K562 (cell line): ENCODE results near the gene CNP. TPM values are rescaled to one million over a fixed set of nuclear protein-coding genes. Genes with fewer than 3 reads are reported as not detected.

Experiments used
- ATAC-seq: fragments of 200-7000 bp; cut with Tn5 transposase; 3 replicates; pipeline ENCODE4 v1.9.1; 2020; ENCODE audit warnings: moderate library complexity
- BruUV-seq: library from RNA; stranded (reverse); fragments of 400-500 nt; replicated peaks from 2 replicates; lab custom pipeline; 2021; lab: Mats Ljungman, UMichigan
- CTCF ChIA-PET: fragments of 300-600 bp; formaldehyde crosslinking; extraction: SDS; loops from one replicate; lab custom pipeline; 2021; ENCODE audit warnings: low intra/inter-chr PET ratio; lab: Yijun Ruan, JAX
- POLR2A ChIA-PET: fragments of 300-600, 350-650 bp; sonication (Branson Sonifier 250); formaldehyde crosslinking; extraction: SDS; loops from one replicate; lab custom pipeline; 2021; ENCODE audit warnings: antibody characterized with exemption, inconsistent platforms; lab: Yijun Ruan, JAX
- DNase-seq, 4 experiments: peaks; one replicate each; pipeline versions ENCODE4 v3.0.0 to v3.0.0-alpha.2; 2011 to 2018; ENCODE audit warnings: low spot score in 3 of 4, mixed read lengths in 3 of 4; ENCODE audit errors: extremely low read depth in 1 of 4
- FAIRE-seq: peaks from 2 replicates; lab custom pipeline; 2011; peaks lifted over from hg19 to GRCh38; lab: Jason Lieb, UNC
- H2AFZ ChIP-seq: 2 replicates; pipeline ENCODE4 v1.6.0; 2011; ENCODE audit warnings: low read depth, low read length, control low read depth, inconsistent platforms
- H3K27ac ChIP-seq: fragments of 200-600 bp; 3 replicates; pipeline ENCODE4 v1.8.0; 2011; ENCODE audit warnings: low read depth, mild to moderate bottlenecking, control low read depth, inconsistent platforms, low read length, moderate library complexity, mixed read lengths; ENCODE audit errors: extremely low read depth
- H3K27me3 ChIP-seq, 2 experiments: fragments of 300-600 bp in 1 of 2; 2 replicates in 1 of 2; 3 replicates in 1 of 2; pipeline versions ENCODE4 v1.6.0 to v1.8.0; 2011; ENCODE audit warnings: inconsistent platforms in 2 of 2, low read length in 2 of 2, mild to moderate bottlenecking in 1 of 2, mixed read lengths in 1 of 2, moderate library complexity in 1 of 2; ENCODE audit not compliant: control insufficient read depth in 2 of 2, insufficient read depth in 2 of 2
- H3K36me3 ChIP-seq: fragments of 300-600 bp; 3 replicates; pipeline ENCODE4 v1.8.0; 2011; ENCODE audit warnings: mild to moderate bottlenecking, low read length, inconsistent platforms; ENCODE audit not compliant: control insufficient read depth, insufficient read depth
- H3K4me1 ChIP-seq, 2 experiments: fragments of 200-600 bp in 1 of 2; replicated peaks in 1 of 2; 2 replicates in 1 of 2; 3 replicates in 1 of 2; pipeline versions ENCODE4 v1.5.1 to v1.8.0; 2011; ENCODE audit warnings: inconsistent platforms in 2 of 2, low read length in 2 of 2, mild to moderate bottlenecking in 1 of 2, mixed read lengths in 1 of 2, moderate library complexity in 1 of 2; ENCODE audit not compliant: control insufficient read depth in 2 of 2, insufficient read depth in 2 of 2
- H3K4me2 ChIP-seq: 2 replicates; pipeline ENCODE4 v1.6.1; 2011; ENCODE audit warnings: low read length, control low read depth, inconsistent platforms, mixed read lengths; ENCODE audit not compliant: insufficient read depth
- H3K4me3 ChIP-seq: fragments of 200-600 bp; sonication (generic), shearing (Covaris generic); 2 replicates; pipeline ENCODE4 v1.5.1; 2016; ENCODE audit warnings: control low read depth, inconsistent platforms
- H3K79me2 ChIP-seq: fragments of 200-600 bp; 3 replicates; pipeline ENCODE4 v1.8.0; 2011; ENCODE audit warnings: low read length, inconsistent platforms; ENCODE audit not compliant: control insufficient read depth, insufficient read depth
- H3K9ac ChIP-seq, 2 experiments: 2 replicates each; pipeline versions ENCODE4 v1.6.0 to v1.6.1; 2011; ENCODE audit warnings: low read depth in 2 of 2, low read length in 2 of 2, control low read depth in 1 of 2, inconsistent platforms in 1 of 2, mild to moderate bottlenecking in 1 of 2, mixed read lengths in 1 of 2; ENCODE audit not compliant: insufficient read depth in 1 of 2
- H3K9me1 ChIP-seq: one replicate; pipeline ENCODE4 v1.6.0; 2011; ENCODE audit warnings: inconsistent platforms, mild to moderate bottlenecking, low read length, moderate library complexity; ENCODE audit not compliant: control insufficient read depth, insufficient read depth
- H3K9me3 ChIP-seq: replicated peaks from 2 replicates; pipeline ENCODE4 v1.5.1; 2011; ENCODE audit warnings: low read depth, low read length, inconsistent platforms; ENCODE audit not compliant: control insufficient read depth, insufficient read depth
- H4K20me1 ChIP-seq: replicated peaks from 2 replicates; pipeline ENCODE4 v1.6.1; 2011; ENCODE audit warnings: low read length, inconsistent platforms, mixed read lengths; ENCODE audit not compliant: control insufficient read depth, insufficient read depth
- ATF3 ChIP-seq, 2 experiments: fragments of 450-650 bp in 1 of 2; sonication (generic) in 1 of 2; formaldehyde crosslinking in 1 of 2; IDR thresholded peaks in 1 of 2; conservative IDR thresholded peaks in 1 of 2; 2 replicates each; pipeline versions ENCODE4 v1.6.1 to v1.8.1; 2016 to 2023; ENCODE audit warnings: mild to moderate bottlenecking in 2 of 2, moderate library complexity in 2 of 2, inconsistent platforms in 1 of 2, missing genetic modification reagents in 1 of 2
- HMG20B ChIP-seq: fragments of 250-450 bp; sonication (Bioruptor Pico); IDR thresholded peaks from 2 replicates; pipeline ENCODE4 v1.5.0; 2021; ENCODE audit warnings: mild to moderate bottlenecking
- MGA ChIP-seq: fragments of 450-650 bp; IDR thresholded peaks from 2 replicates; pipeline ENCODE4 v1.6.1; 2016; ENCODE audit warnings: mild to moderate bottlenecking, moderate library complexity
- WGBS: fragments of 100-300 bp; shearing (Covaris generic); methylation state at CpG from one replicate; pipeline ENCODE4 v1.1.6; 2016; ENCODE audit warnings: low coverage, mixed read lengths; ENCODE audit not compliant: insufficient coverage; ENCODE audit errors: missing lambda C conversion rate; 5-methylcytosine and 5-hydroxymethylcytosine counted together
- in situ Hi-C: fragments of 300-500 bp; cut with MboI; formaldehyde crosslinking; loops from 4 replicates; pipeline ENCODE4 v1.15.0; 2018; ENCODE audit warnings: inconsistent platforms, mixed read lengths
- intact Hi-C: fragments of 100-400 bp; cut with micrococcal nuclease; formaldehyde crosslinking; loops from 2 replicates; pipeline ENCODE4 v1.14.2; 2022
- polyA plus RNA-seq, 8 experiments: library from polyadenylated mRNA; depleted of rRNA in 4 of 8; stranded (reverse) in 5 of 8; unstranded in 3 of 8; fragments of >200 nt; fragmentation: Nextera tagmentation in 2 of 8; fragmentation: Illumina TruSeq in 1 of 8; extraction: Ambion mirVana in 2 of 8; extraction: Trizol in 1 of 8; gene quantifications; 2 replicates each; pipeline versions ENCODE4 v1.2.1 to v1.2.3, GENCODE V29; 2011 to 2014; ENCODE audit warnings: inconsistent platforms in 1 of 8, missing spikeins in 1 of 8
- total RNA-seq, 7 experiments: library from RNA; depleted of rRNA in 6 of 7; stranded (reverse); fragments of >200 nt in 6 of 7; fragmentation: Illumina TruSeq in 2 of 7; extraction: Trizol in 2 of 7; gene quantifications; 2 replicates each; pipeline versions ENCODE4 v1.2.1 to v1.2.3, GENCODE V29; 2011 to 2021; ENCODE audit warnings: low replicate concordance in 1 of 7
- TF ChIP-seq, protein P1 (sequence below): fragments of 250-450 bp; sonication (Bioruptor Pico); IDR thresholded peaks from 2 replicates; pipeline ENCODE4 v1.5.0; 2021; ENCODE audit warnings: mild to moderate bottlenecking, moderate library complexity

The CNP gene
- total and polyA plus RNA-seq, 9 of the 15 experiments (the other 6 are each of a cell fraction or from before 2014, with no cell fraction given), result 1.7 to 52.0 (median 29.1) TPM

- no peaks in the 10 kb centered on the region for H3K9me3 ChIP-seq
- ATAC-seq (no peak), DNase-seq (no peak), FAIRE-seq (no peak)
- H3K36me3 ChIP-seq, result no peaks in the 10 kb centered on the region
- H3K27me3 ChIP-seq, result no peaks in the 10 kb centered on the region
- intact Hi-C loops, result no loop called here
- WGBS, result 67% methylated on average over 3 of the region's 5 CpGs
- H3K4me2 ChIP-seq, result no peak overlapping the region
- ChIA-PET CTCF (no interaction called here), POLR2A (interaction anchor here (1.5 kb wide), 1 partner anchor 12 kb away, joined by 3 read pairs; no protein-coding TSS in a partner anchor)
- no peak overlapping the region for H3K27ac ChIP-seq
- H2AFZ ChIP-seq, result no peak overlapping the region
- H4K20me1 ChIP-seq, result no peaks in the 10 kb centered on the region
- BruUV-seq, result no TSS peak
- H3K4me1 ChIP-seq, result peaks cover 28 to 29% of the 10 kb centered on the region in 2 experiments
- H3K4me3 ChIP-seq, result no peak overlapping the region
- in situ Hi-C loops, result no loop called here
- no peaks in the 10 kb centered on the region for H3K79me2 ChIP-seq
- no peak overlapping the region for H3K9ac ChIP-seq
- H3K9me1 ChIP-seq, result no peaks in the 10 kb centered on the region
- TF ChIP-seq HMG20B (no peak), MGA (no peak), ATF3 (IDR thresholded peaks at IDR 0.05) (no peak), ATF3 (CRISPR knock-in tag; conservative IDR thresholded peaks at IDR 0.05) (no peak)
- TF ChIP-seq, protein P1, sequence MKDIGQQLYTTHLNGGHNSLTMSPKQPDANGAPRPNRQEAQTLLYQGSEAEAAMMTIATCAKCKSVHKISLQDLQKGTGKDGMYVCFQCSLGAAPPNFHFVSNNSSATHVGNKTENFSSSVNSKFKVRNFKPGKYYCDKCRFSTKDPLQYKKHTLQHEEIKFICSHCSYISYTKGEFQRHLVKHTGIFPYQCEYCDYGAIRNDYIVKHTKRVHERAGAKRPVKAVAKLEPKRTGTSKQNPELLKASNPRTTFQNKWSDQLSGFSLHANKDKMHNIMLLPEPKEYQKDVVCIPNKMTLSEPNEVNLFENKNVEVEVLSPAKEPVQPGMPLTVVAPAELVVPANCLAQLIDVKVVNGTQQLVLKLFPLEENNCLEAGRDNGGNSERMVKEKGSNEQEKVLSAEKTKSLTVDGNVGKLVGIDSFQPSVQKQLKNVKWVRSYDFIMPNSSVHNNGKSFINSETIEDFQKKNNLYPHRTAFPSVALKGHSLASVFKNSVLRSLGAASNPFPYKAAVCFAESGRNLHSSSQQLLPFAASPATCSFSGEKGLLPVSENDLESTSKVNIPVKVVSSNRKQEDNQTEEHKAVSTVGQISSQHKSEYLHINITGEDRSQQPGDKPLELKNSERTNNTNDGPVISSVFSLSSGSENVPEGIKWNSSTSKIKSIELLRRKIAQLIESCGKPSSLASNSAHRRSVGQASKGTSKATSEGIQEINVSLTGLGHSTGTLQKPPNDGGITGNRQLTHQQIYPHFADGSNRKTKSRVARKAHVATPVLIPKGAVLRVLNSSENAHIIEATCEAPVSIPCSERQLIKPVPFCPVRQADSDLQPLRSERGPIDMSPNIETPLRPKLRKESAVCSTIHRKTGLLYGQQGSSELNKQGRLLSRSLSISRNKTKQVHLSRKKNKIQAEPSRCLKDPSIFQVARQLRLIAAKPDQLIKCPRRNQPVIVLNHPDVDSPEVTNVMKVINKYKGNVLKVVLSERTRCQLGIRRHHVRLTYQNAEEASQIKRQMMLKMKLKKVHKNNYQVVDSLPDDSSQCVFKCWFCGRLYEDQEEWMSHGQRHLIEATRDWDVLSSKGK (CRISPR knock-in tag), result no peak
Measured at GRCh38 chr17:41941168-41941567, 25.4 kb upstream of the CNP start.
